ENCODE data around the gene ZMIZ1. TPM values are rescaled to one million over a fixed set of nuclear protein-coding genes. Genes with fewer than 3 reads are reported as not detected.

ZMIZ1 gene
- total and polyA plus RNA-seq, 2 experiments from 2014 or later = 9.2 to 30.9 TPM

GRCh38 chr10:79072994-79073645 is 4.4 kb downstream of the ZMIZ1 start:
- H3K36me3 ChIP-seq (ENCODE audit: insufficient read depth) = no peaks in the 10 kb centered on the region
- TF ChIP-seq ZNF114 (CRISPR knock-in tag; IDR thresholded peaks at IDR 0.05) (no peak), EZH2phosphoT487 (IDR thresholded peaks at IDR 0.05; ENCODE audit: unreplicated experiment) (no peak), REST (IDR thresholded peaks at IDR 0.05; ENCODE audit: unreplicated experiment) (no peak), POLR2AphosphoS5 (IDR thresholded peaks at IDR 0.05; ENCODE audit: low read depth) (no peak), JUNB (IDR thresholded peaks at IDR 0.05; ENCODE audit: unreplicated experiment) (no peak), STAT1 (IDR thresholded peaks at IDR 0.05; ENCODE audit: unreplicated experiment) (no peak), ZNF331 (CRISPR knock-in tag; IDR thresholded peaks at IDR 0.05; ENCODE audit: low read depth) (no peak), ZNF462 (CRISPR knock-in tag; IDR thresholded peaks at IDR 0.05) (no peak), CREB1 (CRISPR knock-in tag; IDR thresholded peaks at IDR 0.05; ENCODE audit: low read depth) (no peak)
- H3K79me2 ChIP-seq (replicated peaks; ENCODE audit: insufficient read depth) = peaks cover 82% of the 10 kb centered on the region
- Mint-ChIP-seq H3K4me1 (peaks cover 61% of the 10 kb centered on the region), H3K27ac (no peak overlapping the region), H3K27me3 (ENCODE audit: insufficient read depth, low read depth, poor library complexity) (peaks cover 15% of the 10 kb centered on the region), H3K4me3 (no peak overlapping the region; the same call in 2 of the 3 replicates), H3K36me3 (ENCODE audit: low read depth) (no peaks in the 10 kb centered on the region), H3K9me3 (no peaks in the 10 kb centered on the region)
- DNase-seq (ENCODE audit: low spot score) = no peak
- ATAC-seq = no peak
- H4K20me1 ChIP-seq (replicated peaks; ENCODE audit: insufficient read depth) = peaks cover 21% of the 10 kb centered on the region
- H3K27ac ChIP-seq (ENCODE audit: low read depth) = no peak overlapping the region
- H3K27me3 ChIP-seq (ENCODE audit: insufficient read depth) = peaks cover 13% of the 10 kb centered on the region
- H3F3A ChIP-seq (replicated peaks; ENCODE audit: low read depth) = peaks cover 8% of the 10 kb centered on the region; the same call in 1 of the 2 replicates
- peaks cover 41% of the 10 kb centered on the region for H3K4me1 ChIP-seq (ENCODE audit: insufficient read depth)
- H3K4me3 ChIP-seq = no peak overlapping the region
- peak overlapping the region; percentile 99; the same call in 1 of the 2 replicates for H3K4me2 ChIP-seq
- H3K9me2 ChIP-seq (ENCODE audit: insufficient read depth) = no peaks in the 10 kb centered on the region
- no peak overlapping the region for H2AFZ ChIP-seq

All from GM23338 (cell line).